Keratinocyte (primary cell): ENCODE data around the gene TFEC. TPM values are rescaled to one million over a fixed set of nuclear protein-coding genes. Genes with fewer than 3 reads are reported as not detected.

Experiments used
- DNase-seq: peaks from one replicate; pipeline ENCODE4 v3.0.0-alpha.2; 2011; ENCODE audit warnings: low read depth, missing footprints, low spot score
- FAIRE-seq: peaks from 2 replicates; lab custom pipeline; 2011; peaks lifted over from hg19 to GRCh38; lab: Jason Lieb, UNC
- H2AFZ ChIP-seq: 2 replicates; pipeline ENCODE4 v1.6.0; 2012; ENCODE audit warnings: low read length, control low read depth, inconsistent platforms; ENCODE audit not compliant: control insufficient read depth
- H3K27ac ChIP-seq: 2 replicates; pipeline ENCODE4 v1.5.1; 2011; ENCODE audit warnings: low read length; ENCODE audit not compliant: control insufficient read depth, insufficient read depth
- H3K27me3 ChIP-seq: 3 replicates; pipeline ENCODE4 v1.6.0; 2011; ENCODE audit warnings: low read length; ENCODE audit not compliant: control insufficient read depth, insufficient read depth; ENCODE audit errors: extremely low read depth
- H3K36me3 ChIP-seq, 2 experiments: 2 replicates in 1 of 2; 3 replicates in 1 of 2; pipeline ENCODE4 v1.5.1; 2011; ENCODE audit warnings: low read length in 2 of 2, mild to moderate bottlenecking in 1 of 2; ENCODE audit not compliant: control insufficient read depth in 2 of 2, insufficient read depth in 2 of 2; ENCODE audit errors: extremely low read depth in 1 of 2
- H3K4me1 ChIP-seq: 3 replicates; pipeline ENCODE4 v1.5.1; 2011; ENCODE audit warnings: low read length; ENCODE audit not compliant: control insufficient read depth, insufficient read depth; ENCODE audit errors: extremely low read depth
- H3K4me2 ChIP-seq: 3 replicates; pipeline ENCODE4 v1.6.0; 2011; ENCODE audit warnings: low read depth, low read length; ENCODE audit not compliant: control insufficient read depth, insufficient read depth; ENCODE audit errors: extremely low read depth
- H3K4me3 ChIP-seq, 3 experiments: fragments of 200-600 bp in 1 of 3; sonication (generic) in 1 of 3; 2 replicates in 2 of 3; 3 replicates in 1 of 3; pipeline ENCODE4 v1.5.1; 2011 to 2016; ENCODE audit warnings: low read length in 3 of 3, mild to moderate bottlenecking in 3 of 3, control low read depth in 2 of 3, inconsistent platforms in 1 of 3, low read depth in 1 of 3, mixed read lengths in 1 of 3, mixed run types in 1 of 3, moderate library complexity in 1 of 3; ENCODE audit not compliant: control insufficient read depth in 2 of 3, insufficient read depth in 2 of 3; ENCODE audit errors: extremely low read depth in 1 of 3
- H3K79me2 ChIP-seq: 2 replicates; pipeline ENCODE4 v1.6.0; 2012; ENCODE audit warnings: low read length; ENCODE audit not compliant: control insufficient read depth, insufficient read depth
- H3K9ac ChIP-seq: 3 replicates; pipeline ENCODE4 v1.6.0; 2011; ENCODE audit warnings: low read length; ENCODE audit not compliant: control insufficient read depth, insufficient read depth; ENCODE audit errors: extremely low read depth
- H3K9me1 ChIP-seq: 3 replicates; pipeline ENCODE4 v1.6.0; 2011; ENCODE audit warnings: low read length; ENCODE audit not compliant: control insufficient read depth, insufficient read depth; ENCODE audit errors: extremely low read depth
- H3K9me3 ChIP-seq: 2 replicates; pipeline ENCODE4 v1.5.1; 2012; ENCODE audit warnings: low read depth, low read length; ENCODE audit not compliant: control insufficient read depth
- H4K20me1 ChIP-seq: 3 replicates; pipeline ENCODE4 v1.6.0; 2011; ENCODE audit warnings: low read length; ENCODE audit not compliant: control insufficient read depth, insufficient read depth; ENCODE audit errors: extremely low read depth
- EZH2 ChIP-seq: IDR thresholded peaks from one replicate; pipeline ENCODE4 v1.6.1; 2012; ENCODE audit warnings: inconsistent platforms, mild to moderate bottlenecking, low read length, moderate library complexity
- dilution Hi-C: fragments of 300-500 bp; cut with MboI; formaldehyde crosslinking; loops from one replicate; pipeline ENCODE4 v1.7.0; 2020; ENCODE audit warnings: low sequenced_read_pairs; ENCODE audit not compliant: extremely low pct_ligation_motif_present
- polyA plus RNA-seq, 5 experiments: library from polyadenylated mRNA; depleted of rRNA in 3 of 5; stranded (reverse) in 3 of 5; stranded (forward) in 1 of 5; unstranded in 1 of 5; fragments of >200 nt; gene quantifications; 1 replicate in 1 of 5; 2 replicates in 3 of 5; 3 replicates in 1 of 5; pipeline versions ENCODE4 v1.2.1 to v1.2.3, GENCODE V29; 2011 to 2012; ENCODE audit warnings: missing spikeins in 2 of 5, low read depth in 1 of 5, low replicate concordance in 1 of 5
- TF ChIP-seq, protein P1 (sequence below), 3 experiments: IDR thresholded peaks in 1 of 3; conservative IDR thresholded peaks in 1 of 3; optimal IDR thresholded peaks in 1 of 3; 2 replicates in 2 of 3; 3 replicates in 1 of 3; pipeline versions ENCODE3 to v1.5.1; 2011; ENCODE audit warnings: low read length in 3 of 3, mild to moderate bottlenecking in 3 of 3, moderate library complexity in 2 of 3, control low read depth in 1 of 3, inconsistent platforms in 1 of 3; ENCODE audit not compliant: insufficient read depth in 2 of 3; ENCODE audit errors: extremely low read depth in 1 of 3

Gene TFEC
- polyA plus RNA-seq, 1 donor (not counting 4 experiments of a cell fraction or from before 2014, with no cell fraction given): 0.08 TPM

DNA sequence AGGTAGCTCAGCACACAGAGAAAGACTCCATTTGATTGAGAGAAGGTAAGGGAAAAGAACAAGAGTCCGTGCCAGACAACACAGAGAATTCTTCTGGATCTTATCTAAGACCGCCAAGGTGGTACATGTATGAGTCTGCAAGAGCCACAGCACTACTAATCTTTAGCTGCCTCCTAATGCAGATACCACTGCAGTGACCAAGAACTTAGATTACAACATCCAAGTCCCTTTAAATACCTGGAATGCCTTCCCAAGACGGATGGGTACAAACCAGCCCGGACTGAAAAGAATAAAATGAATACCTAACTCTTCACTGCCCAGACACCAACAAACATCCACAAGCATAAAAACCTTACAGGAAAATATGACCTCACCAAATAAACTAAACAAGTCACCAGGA lies 33.3 kb downstream of the TFEC start:
- Histone ChIP-seq H3K36me3 (no peaks in the 10 kb centered on the region), H3K27ac (no peak overlapping the region), H2AFZ (no peak overlapping the region), H3K4me2 (no peak overlapping the region), H3K9me1 (no peaks in the 10 kb centered on the region), H3K27me3 (no peaks in the 10 kb centered on the region), H3K4me3 (no peak overlapping the region), H3K9me3 (no peaks in the 10 kb centered on the region), H3K79me2 (no peaks in the 10 kb centered on the region), H3K9ac (no peak overlapping the region), H3K4me1 (no peaks in the 10 kb centered on the region), H4K20me1 (no peaks in the 10 kb centered on the region)
- TF ChIP-seq, protein P1, sequence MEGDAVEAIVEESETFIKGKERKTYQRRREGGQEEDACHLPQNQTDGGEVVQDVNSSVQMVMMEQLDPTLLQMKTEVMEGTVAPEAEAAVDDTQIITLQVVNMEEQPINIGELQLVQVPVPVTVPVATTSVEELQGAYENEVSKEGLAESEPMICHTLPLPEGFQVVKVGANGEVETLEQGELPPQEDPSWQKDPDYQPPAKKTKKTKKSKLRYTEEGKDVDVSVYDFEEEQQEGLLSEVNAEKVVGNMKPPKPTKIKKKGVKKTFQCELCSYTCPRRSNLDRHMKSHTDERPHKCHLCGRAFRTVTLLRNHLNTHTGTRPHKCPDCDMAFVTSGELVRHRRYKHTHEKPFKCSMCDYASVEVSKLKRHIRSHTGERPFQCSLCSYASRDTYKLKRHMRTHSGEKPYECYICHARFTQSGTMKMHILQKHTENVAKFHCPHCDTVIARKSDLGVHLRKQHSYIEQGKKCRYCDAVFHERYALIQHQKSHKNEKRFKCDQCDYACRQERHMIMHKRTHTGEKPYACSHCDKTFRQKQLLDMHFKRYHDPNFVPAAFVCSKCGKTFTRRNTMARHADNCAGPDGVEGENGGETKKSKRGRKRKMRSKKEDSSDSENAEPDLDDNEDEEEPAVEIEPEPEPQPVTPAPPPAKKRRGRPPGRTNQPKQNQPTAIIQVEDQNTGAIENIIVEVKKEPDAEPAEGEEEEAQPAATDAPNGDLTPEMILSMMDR (optimal IDR thresholded peaks at IDR 0.05 in 1 of 3, IDR thresholded peaks at IDR 0.05 in 1 of 3, conservative IDR thresholded peaks at IDR 0.05 in 1 of 3; ENCODE audit: extremely low read depth in 1 of 3, insufficient read depth in 2 of 3, low read length in 3 of 3): no peak
- TF ChIP-seq EZH2: no peak
- no peak for FAIRE-seq
- dilution Hi-C loops: no loop called here
- DNase-seq: no peak

DNA sequence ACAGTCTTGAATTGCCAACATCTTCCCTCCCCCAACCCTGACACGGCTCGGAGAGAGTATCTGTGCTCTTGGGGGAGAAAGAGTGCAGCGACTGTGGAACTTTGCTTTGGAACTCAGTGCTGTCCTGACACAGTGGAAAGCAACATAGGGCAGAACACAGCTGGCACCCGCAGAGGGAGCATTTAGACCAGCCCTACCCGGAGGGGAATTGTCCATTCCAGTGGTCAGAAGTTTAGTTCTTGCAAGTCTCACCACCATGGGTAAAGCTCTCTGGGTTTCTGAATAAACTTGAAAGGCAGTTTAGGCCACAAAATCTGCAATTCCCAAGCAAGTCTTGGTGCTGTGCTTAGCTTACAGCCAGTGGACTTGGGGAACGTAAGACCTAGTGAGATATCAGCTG lies 34.9 kb downstream of the TFEC start:
- Histone ChIP-seq H3K36me3 (no peaks in the 10 kb centered on the region), H3K9me1 (no peaks in the 10 kb centered on the region), H3K4me1 (no peaks in the 10 kb centered on the region), H3K27ac (no peak overlapping the region), H3K9ac (no peak overlapping the region), H3K9me3 (no peaks in the 10 kb centered on the region), H4K20me1 (no peaks in the 10 kb centered on the region), H3K79me2 (no peaks in the 10 kb centered on the region), H3K4me2 (no peak overlapping the region), H3K27me3 (no peaks in the 10 kb centered on the region), H2AFZ (no peak overlapping the region), H3K4me3 (no peak overlapping the region)
- TF ChIP-seq, protein P1 (optimal IDR thresholded peaks at IDR 0.05 in 1 of 3, IDR thresholded peaks at IDR 0.05 in 1 of 3, conservative IDR thresholded peaks at IDR 0.05 in 1 of 3; ENCODE audit: extremely low read depth in 1 of 3, insufficient read depth in 2 of 3, low read length in 3 of 3): no peak
- TF ChIP-seq EZH2: no peak
- dilution Hi-C loops: no loop called here
- no peak for DNase-seq
- FAIRE-seq: no peak
